Endothelial cell (in vitro differentiated cells): ENCODE results near the gene CACNA2D3. TPM values are rescaled to one million over a fixed set of nuclear protein-coding genes. Genes with fewer than 3 reads are reported as not detected.

Source experiments
- DNase-seq: peaks from one replicate; pipeline ENCODE4 v3.0.0; 2021; ENCODE audit warnings: low spot score
- H3K27ac Mint-ChIP-seq: one replicate; pipeline ENCODE4 v1.8.0; 2021; ENCODE audit warnings: mixed read lengths, inconsistent platforms; ENCODE audit not compliant: unreplicated experiment
- H3K27me3 Mint-ChIP-seq: one replicate; pipeline ENCODE4 v1.8.0; 2021; ENCODE audit warnings: mild to moderate bottlenecking, moderate library complexity, mixed read lengths, inconsistent platforms; ENCODE audit not compliant: unreplicated experiment
- H3K36me3 Mint-ChIP-seq: one replicate; pipeline ENCODE4 v1.8.0; 2021; ENCODE audit warnings: mild to moderate bottlenecking, low read depth, mixed read lengths, inconsistent platforms; ENCODE audit not compliant: unreplicated experiment
- H3K4me1 Mint-ChIP-seq: one replicate; pipeline ENCODE4 v1.8.0; 2021; ENCODE audit warnings: mild to moderate bottlenecking, mixed read lengths, inconsistent platforms; ENCODE audit not compliant: unreplicated experiment
- H3K4me3 Mint-ChIP-seq: one replicate; pipeline ENCODE4 v1.8.0; 2021; ENCODE audit warnings: mild to moderate bottlenecking, mixed read lengths, inconsistent platforms; ENCODE audit not compliant: unreplicated experiment
- H3K9me3 Mint-ChIP-seq: one replicate; pipeline ENCODE4 v1.8.0; 2021; ENCODE audit warnings: mixed read lengths, inconsistent platforms; ENCODE audit not compliant: unreplicated experiment
- total RNA-seq: library from RNA; stranded (reverse); fragmentation: NEBNext Ultra II Directional; extraction: Animal tissue kit (Norgen Biotek cat#: 25700); gene quantifications from one replicate; pipeline ENCODE4 v1.2.1, GENCODE V29; 2021; ENCODE audit not compliant: unreplicated experiment
- TF ChIP-seq, protein P1 (sequence below): fragments of 200-600 bp; sonication (generic); IDR thresholded peaks from one replicate; pipeline ENCODE4 v1.5.0; 2021; ENCODE audit warnings: antibody characterized with exemption; ENCODE audit not compliant: unreplicated experiment

The CACNA2D3 gene
- total RNA-seq, 1 donor from 2014 or later, result 0.46 TPM

DNA sequence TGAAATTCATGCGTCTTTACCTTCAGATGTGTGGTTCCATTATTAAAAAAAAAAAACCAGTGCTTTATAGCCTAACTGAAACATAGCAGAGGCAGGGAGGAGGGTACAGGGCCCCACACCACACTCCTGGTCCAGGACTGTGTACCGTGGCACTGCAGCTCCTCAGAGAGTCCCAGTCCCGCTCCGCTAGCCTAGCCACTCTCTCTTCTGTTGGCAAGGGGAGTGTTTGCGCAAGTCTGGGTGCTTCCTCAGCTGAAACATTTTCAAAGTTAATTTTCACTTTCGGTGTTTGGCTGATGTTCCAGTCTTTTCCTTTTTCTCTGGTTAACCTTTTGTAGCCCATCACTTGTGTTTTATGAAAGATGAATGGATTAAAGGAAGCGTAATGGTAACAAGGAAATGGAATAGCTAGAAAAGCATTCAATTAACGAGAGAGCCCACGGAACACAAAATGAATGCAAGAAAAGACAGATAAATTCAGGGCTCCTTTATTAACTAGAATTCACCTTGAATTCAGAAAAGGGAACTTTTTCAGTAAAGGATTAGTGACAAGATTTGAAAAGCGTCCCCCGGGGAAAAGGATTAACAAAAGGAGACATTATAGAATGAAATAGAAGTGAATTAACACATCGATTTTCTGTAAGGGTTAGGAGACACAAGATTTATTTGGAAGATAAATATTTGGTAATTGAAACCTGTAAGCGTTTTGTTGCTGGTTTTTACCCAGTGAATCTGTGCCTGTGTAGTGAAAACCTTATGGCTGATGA lies 177.0 kb downstream of the CACNA2D3 start:
- no peaks in the 10 kb centered on the region for H3K36me3 Mint-ChIP-seq
- peaks cover 2% of the 10 kb centered on the region for H3K27me3 Mint-ChIP-seq
- no peak overlapping the region for H3K27ac Mint-ChIP-seq
- DNase-seq, result no peak
- no peak overlapping the region for H3K4me3 Mint-ChIP-seq
- no peaks in the 10 kb centered on the region for H3K9me3 Mint-ChIP-seq
- H3K4me1 Mint-ChIP-seq, result peaks cover 4% of the 10 kb centered on the region
- TF ChIP-seq, protein P1, sequence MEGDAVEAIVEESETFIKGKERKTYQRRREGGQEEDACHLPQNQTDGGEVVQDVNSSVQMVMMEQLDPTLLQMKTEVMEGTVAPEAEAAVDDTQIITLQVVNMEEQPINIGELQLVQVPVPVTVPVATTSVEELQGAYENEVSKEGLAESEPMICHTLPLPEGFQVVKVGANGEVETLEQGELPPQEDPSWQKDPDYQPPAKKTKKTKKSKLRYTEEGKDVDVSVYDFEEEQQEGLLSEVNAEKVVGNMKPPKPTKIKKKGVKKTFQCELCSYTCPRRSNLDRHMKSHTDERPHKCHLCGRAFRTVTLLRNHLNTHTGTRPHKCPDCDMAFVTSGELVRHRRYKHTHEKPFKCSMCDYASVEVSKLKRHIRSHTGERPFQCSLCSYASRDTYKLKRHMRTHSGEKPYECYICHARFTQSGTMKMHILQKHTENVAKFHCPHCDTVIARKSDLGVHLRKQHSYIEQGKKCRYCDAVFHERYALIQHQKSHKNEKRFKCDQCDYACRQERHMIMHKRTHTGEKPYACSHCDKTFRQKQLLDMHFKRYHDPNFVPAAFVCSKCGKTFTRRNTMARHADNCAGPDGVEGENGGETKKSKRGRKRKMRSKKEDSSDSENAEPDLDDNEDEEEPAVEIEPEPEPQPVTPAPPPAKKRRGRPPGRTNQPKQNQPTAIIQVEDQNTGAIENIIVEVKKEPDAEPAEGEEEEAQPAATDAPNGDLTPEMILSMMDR, result no peak

DNA sequence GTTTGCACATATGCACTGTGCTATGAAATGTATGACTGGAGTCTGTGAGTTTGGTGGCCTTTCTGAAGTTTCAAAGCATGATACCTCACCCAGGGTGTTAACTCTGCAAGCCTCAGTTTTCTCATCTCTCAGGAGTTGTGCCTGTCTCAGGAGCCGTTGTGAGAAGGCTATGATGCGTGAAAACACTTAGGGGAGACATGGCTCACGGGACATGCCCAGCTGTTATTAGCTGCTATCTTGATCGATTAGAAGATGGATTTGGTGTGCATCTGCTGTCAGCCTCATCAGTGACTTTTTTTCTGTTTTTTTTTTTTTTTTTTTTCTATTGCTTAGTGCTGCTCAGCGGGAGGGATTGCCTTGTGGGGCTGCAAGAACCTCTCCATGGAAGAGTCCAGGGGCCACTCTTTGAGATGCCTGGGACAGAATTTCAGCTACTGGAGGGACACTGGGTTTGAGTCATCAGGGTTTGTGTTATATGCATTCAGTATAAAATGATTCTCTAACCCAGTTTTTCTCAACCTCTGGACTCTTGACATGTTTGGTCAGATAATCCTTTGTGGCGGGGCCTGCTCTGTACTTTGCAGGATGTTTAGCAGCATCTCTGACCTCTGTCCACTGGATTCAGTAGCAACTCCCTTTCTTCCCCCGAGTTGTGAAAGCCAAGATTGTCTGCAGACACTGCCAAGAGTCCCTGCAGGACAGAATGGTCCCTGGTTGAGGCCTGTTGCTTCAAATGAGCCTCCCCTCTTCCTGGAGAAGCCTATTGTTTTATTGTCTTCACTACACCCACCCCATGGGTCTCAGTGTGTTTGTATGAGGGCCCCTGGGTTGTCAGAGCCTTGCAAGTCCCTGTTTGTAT lies 181.4 kb downstream of the CACNA2D3 start:
- no peak overlapping the region for H3K4me3 Mint-ChIP-seq
- peaks cover 4% of the 10 kb centered on the region for H3K4me1 Mint-ChIP-seq
- peaks cover 2% of the 10 kb centered on the region for H3K27me3 Mint-ChIP-seq
- H3K27ac Mint-ChIP-seq, result no peak overlapping the region
- TF ChIP-seq, protein P1, result no peak
- H3K9me3 Mint-ChIP-seq, result no peaks in the 10 kb centered on the region
- no peaks in the 10 kb centered on the region for H3K36me3 Mint-ChIP-seq
- DNase-seq, result no peak

DNA sequence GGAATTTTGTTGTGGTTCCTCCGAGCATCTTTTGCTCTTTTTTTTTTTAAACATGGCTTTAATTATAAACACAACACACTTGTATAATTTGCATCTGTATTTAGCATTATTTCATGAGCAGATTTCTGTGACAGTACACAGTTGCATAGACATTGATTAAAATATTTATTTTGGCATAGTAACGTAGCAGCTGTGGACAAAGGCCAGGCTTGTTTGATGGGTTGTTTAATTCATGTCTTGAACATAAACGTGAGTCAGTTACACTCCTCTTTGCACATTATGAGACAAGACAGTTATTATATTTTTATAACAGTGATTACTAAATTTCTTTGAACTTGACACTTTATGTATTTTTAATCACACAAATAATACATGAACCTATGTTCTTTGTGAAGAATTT lies 182.5 kb downstream of the CACNA2D3 start:
- Mint-ChIP-seq H3K4me3 (no peak overlapping the region), H3K4me1 (peaks cover 4% of the 10 kb centered on the region), H3K27me3 (peaks cover 2% of the 10 kb centered on the region), H3K27ac (no peak overlapping the region), H3K9me3 (no peaks in the 10 kb centered on the region), H3K36me3 (no peaks in the 10 kb centered on the region)
- DNase-seq, result no peak
- TF ChIP-seq, protein P1, result no peak

DNA sequence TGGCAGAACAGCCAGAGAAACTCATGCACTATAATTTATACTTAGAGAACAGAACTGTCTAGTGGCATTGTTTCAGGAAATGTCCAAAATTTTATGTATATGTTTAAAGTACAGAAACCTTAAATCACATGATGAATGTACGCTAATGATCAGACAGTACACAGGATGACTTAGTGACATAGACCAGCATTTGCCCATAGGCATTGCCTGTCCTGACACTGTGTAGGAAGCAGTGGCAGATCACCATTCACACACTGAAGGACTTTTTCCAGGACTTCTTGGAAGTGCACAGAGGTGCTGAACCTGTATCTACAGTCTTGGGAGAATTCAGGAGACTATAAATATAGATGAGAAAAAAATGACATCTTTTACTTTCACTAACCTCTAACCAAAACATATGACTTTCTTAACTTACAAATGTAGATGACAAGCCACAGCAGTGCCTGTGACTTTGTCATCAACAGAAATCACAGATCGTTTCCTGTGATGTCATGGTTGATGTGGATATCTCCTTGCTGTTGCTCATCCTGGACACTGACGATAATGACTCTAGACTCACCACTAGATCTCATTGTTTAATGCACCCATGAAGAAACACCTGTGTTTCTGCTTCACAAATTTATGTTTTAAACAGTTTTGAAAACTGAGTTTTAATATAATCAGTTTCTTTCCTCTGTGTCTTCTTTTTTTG lies 183.2 kb downstream of the CACNA2D3 start:
- Mint-ChIP-seq H3K4me1 (peaks cover 4% of the 10 kb centered on the region), H3K4me3 (no peak overlapping the region), H3K36me3 (no peaks in the 10 kb centered on the region), H3K27me3 (peaks cover 2% of the 10 kb centered on the region), H3K9me3 (no peaks in the 10 kb centered on the region), H3K27ac (no peak overlapping the region)
- DNase-seq, result no peak
- TF ChIP-seq, protein P1, result no peak
